Gastrocnemius medialis (tissue), 4 donors: ENCODE data around the gene CBFA2T2.

ENCODE experiments used
- POLR2A ChIP-seq, 2 donors: fragments of 450-650 bp; IDR thresholded peaks; one replicate each; pipeline ENCODE4 v1.6.1; 2017; ENCODE audit warnings: antibody characterized with exemption in 2 of 2, mild to moderate bottlenecking in 2 of 2, moderate library complexity in 2 of 2
- TF ChIP-seq, protein P1 (sequence below), 5 experiments: fragments of 450-650 bp in 3 of 5; fragments of 200-600 bp in 2 of 5; sonication (generic) in 2 of 5; IDR thresholded peaks in 4 of 5; conservative IDR thresholded peaks in 1 of 5; 1 replicate in 4 of 5; 2 replicates in 1 of 5; pipeline ENCODE4 v1.5.1; 2016 to 2019; ENCODE audit warnings: antibody characterized with exemption in 5 of 5, mild to moderate bottlenecking in 3 of 5, moderate library complexity in 3 of 5

DNA sequence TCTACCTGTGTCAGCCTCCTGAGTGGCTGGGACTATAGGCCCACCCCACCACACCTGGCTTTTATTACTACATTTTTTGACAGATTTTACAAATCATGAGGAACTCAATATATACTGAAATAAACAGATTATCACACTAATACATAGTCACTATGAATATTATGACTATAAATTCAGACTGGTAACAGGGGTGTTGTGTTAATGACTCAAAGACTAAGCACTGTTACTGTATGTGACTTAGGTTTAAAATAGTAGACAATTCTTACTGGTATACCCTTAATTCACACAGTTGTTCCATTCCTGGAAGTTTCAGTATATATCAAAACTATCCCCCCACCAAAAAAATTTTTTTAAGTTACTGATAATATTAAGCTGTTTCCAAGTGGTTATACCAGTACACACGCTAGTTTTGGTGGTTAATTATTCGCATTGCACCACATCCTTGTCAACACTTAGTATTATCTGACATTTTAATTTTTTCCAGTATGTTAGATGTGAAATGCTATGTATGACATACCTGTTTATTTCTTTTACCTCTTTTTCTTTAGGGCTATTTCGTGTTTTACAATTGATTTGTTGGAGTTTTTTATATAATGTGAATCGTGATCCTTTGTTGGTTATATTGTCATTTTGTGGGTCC lies 137.8 kb downstream of the CBFA2T2 start:
- TF ChIP-seq, protein P1, sequence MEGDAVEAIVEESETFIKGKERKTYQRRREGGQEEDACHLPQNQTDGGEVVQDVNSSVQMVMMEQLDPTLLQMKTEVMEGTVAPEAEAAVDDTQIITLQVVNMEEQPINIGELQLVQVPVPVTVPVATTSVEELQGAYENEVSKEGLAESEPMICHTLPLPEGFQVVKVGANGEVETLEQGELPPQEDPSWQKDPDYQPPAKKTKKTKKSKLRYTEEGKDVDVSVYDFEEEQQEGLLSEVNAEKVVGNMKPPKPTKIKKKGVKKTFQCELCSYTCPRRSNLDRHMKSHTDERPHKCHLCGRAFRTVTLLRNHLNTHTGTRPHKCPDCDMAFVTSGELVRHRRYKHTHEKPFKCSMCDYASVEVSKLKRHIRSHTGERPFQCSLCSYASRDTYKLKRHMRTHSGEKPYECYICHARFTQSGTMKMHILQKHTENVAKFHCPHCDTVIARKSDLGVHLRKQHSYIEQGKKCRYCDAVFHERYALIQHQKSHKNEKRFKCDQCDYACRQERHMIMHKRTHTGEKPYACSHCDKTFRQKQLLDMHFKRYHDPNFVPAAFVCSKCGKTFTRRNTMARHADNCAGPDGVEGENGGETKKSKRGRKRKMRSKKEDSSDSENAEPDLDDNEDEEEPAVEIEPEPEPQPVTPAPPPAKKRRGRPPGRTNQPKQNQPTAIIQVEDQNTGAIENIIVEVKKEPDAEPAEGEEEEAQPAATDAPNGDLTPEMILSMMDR (IDR thresholded peaks at IDR 0.05 in 4 of 5, conservative IDR thresholded peaks at IDR 0.05 in 1 of 5): no peak
- TF ChIP-seq POLR2A (IDR thresholded peaks at IDR 0.05): no peak
